Measurements from ENCODE around the gene MTNR1A. TPM values are rescaled to one million over a fixed set of nuclear protein-coding genes. Genes with fewer than 3 reads are reported as not detected.
"Not testable (repeated sequence)": the region's sequence is repeated elsewhere in the genome, so short reads cannot be mapped to it uniquely, and the experiment has no call there.

Gene MTNR1A
- total RNA-seq, 1 experiment from 2014 or later = 0.33 TPM

DNA sequence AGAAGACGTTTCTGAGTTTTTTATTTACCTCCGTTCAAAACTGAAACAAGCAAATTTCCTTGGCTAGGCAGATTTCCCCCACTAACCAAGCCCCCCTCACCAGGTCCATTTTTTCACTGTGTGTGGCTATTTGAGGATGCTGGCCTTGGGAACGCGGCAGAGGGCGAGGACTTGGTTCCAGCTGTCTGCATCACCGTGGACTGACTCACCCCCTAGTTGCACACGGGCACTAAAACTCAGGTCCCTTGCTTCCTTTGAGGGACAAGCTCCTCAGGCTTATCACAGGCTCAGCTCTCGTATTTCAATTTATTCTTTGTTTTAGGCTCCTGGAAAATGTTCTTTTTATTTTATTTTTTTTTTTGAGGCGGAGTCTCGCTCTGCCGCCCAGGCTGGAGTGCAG lies 8.4 kb upstream of the MTNR1A start:
- no peak for DNase-seq (ENCODE audit: low spot score)

- no peak for DNase-seq (ENCODE audit: low spot score)
Observed at GRCh38 chr4:186561748-186562147, 6.4 kb upstream of the MTNR1A start.

- DNase-seq (ENCODE audit: low spot score) = no peak
Observed at GRCh38 chr4:186560647-186561046, 5.3 kb upstream of the MTNR1A start.

GRCh38 chr4:186557486-186557885 lies 2.1 kb upstream of the MTNR1A start:
- DNase-seq (ENCODE audit: low spot score) = peak; percentile 38

GRCh38 chr4:186557061-186557460 lies 1.7 kb upstream of the MTNR1A start:
- no peak for DNase-seq (ENCODE audit: low spot score)

GRCh38 chr4:186554539-186554913 lies 841 bp downstream of the MTNR1A start:
- DNase-seq (ENCODE audit: low spot score) = no peak

DNA sequence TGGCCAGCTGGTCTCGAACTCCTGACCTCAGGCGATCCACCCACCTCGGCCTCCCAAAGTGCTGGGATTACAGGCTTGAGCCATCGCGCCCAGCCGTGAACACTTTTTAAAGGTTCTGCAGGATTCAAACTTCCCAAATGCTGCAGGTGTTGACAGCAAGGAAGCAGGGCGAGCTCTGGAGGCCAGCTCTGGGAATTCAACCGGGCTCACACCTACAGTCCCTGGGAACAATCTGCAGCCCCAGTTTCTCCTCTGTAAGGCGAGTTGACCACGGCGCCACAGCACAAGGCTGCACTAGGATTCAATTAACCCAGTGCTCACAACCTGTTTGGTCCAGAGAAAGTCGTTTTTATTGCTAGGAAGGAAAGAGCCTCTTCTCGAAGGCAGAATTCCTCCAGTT lies 1.6 kb downstream of the MTNR1A start:
- DNase-seq (ENCODE audit: low spot score) = no peak

DNA sequence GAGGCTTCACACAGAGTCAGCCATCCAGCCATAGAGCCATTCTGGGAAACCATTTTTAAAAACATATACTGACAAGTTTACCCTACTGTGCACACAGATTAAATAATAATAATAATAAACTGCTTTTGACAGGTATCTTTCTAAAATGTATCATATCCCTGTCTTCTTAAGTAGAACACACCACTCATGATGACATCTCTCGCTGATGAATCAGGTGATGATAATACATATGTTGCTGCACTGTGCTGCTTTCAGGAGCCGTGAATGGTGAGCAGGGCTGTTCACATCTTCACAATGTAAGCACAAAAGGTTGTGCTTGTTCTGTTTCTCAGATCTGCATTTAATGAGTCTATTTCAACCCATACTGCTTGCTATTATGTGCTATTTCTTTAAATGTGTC lies 3.5 kb downstream of the MTNR1A start:
- no peak for DNase-seq (ENCODE audit: low spot score)

GRCh38 chr4:186545436-186545835 lies 9.9 kb downstream of the MTNR1A start:
- no peak for DNase-seq (ENCODE audit: low spot score)

DNA sequence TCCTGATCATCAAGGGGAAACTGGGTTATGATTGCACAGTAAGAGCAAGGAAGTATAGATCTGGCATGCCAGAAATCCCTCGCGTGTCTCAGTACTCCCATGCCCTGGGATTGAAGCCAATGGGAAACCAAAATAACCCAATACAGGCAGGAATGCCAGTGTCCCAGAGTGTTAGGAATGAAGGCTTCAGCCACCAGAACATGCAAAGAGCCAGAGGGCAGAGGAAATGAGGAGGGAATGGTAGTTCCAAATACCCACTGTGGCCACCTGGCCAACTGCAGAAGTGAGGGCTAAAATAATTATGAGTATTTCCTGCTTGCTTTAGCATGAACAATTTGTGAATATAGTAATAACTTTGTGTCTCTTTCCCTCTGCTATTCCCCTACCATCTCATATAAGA lies 12.2 kb downstream of the MTNR1A start:
- DNase-seq (ENCODE audit: low spot score) = no peak

DNA sequence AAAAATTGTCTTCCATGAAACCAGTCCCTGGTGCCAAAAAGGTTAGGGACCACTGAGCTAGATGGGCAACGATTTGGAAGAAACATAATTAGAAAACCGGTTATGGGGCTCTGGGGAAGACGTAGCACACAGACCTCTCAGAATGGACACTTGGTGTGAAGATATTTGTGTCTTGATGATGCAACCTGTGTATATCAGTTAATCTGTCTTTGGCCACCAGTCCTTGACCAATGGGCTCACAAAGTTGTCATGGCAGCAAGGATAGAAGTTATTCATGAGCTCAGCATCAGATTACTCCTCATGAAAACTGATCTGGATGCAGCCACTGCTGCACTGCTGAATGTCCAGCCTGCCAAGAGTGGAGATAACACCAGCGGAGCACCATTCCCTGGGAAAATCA lies 13.6 kb downstream of the MTNR1A start:
- no peak for DNase-seq (ENCODE audit: low spot score)

DNA sequence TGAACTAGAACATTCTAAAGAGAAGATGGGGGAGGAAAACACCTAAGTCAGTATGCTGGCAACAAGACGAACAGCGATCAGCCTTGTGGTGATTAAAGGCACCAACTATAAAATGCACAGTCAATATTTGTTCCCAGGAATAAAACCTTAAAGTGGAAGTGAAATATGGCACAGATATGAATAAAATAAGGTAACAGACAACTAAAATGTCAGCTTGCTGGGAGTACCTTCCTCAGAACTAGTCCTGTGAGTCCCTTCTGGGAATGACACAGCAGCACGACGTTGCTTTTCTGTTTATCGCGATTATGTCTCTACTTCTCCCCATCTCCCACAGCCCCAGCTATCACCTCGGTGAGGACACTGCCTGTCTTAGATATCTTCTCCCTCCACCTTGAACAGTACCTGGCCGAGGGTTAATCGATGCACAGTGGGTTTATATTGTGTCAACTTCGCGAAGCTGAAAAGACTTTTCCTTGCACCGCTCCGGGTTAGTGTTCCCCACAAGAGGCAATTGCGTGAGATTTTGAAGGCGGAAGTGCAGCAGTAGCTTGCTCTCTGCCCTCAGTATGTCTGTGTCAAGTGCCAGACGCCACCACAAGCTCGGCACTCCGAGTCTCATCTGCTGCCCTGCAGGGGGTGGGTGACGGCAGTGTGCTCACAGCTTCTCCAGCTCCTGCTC lies 17.4 kb downstream of the MTNR1A start:
- DNase-seq (ENCODE audit: low spot score) = no peak

DNA sequence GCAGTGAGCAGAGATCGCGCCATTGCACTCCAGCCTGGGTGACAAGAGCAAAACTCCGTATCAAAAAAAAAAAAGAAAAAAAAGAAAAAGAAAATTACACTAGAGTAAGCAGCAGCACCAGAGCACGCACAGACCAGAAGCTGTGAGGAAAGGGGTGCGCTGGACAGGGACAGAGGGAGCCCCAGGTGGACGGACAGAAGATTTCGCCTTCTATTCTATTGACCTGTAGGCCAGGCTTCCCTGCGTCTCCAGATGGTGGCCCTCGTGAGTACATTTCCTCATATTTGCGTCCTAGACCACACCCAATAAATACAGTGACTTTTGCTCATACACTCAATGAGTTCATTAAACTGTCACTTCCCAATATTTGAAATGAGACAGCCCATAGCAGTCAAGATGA lies 19.1 kb downstream of the MTNR1A start:
- DNase-seq (ENCODE audit: low spot score) = no peak

DNA sequence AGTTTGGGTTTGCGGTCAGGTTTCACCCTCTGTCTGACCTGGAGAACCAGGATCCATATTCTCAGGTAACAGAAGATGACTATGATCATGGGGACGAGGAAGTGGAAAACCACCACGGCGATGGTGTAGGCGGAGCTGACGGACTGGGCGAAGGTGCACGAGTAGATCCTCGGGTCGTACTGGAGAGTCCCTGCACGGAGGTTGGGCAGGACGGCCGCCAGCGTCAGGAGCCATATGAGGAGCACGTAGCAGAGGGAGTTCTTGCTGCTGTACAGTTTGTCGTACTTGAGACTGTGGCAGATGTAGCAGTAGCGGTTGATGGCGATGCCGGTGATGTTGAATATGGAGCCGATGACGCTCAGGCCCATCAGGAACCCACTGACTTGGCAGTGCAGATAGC lies 21.3 kb downstream of the MTNR1A start:
- DNase-seq (ENCODE audit: low spot score) = no peak

DNA sequence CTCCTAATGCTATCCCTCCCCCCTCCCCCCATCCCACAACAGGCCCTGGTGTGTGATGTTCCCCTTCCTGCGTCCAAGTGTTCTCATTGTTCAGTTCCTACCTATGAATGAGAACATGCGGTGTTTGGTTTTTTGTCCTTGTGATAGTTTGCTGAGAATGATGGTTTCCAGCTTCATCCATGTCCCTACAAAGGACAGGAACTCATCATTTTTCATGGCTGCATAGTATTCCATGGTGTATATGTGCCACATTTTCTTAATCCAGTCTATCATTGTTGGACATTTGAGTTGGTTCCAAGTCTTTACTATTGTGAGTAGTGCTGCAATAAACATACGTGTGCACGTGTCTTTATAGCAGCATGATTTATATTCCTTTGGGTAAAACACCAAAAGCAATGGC lies 31.4 kb downstream of the MTNR1A start:
- not testable (repeated sequence) for DNase-seq (ENCODE audit: low spot score)

- no peak for DNase-seq (ENCODE audit: low spot score)
Observed at GRCh38 chr4:186516287-186516686, 39.1 kb downstream of the MTNR1A start.

DNA sequence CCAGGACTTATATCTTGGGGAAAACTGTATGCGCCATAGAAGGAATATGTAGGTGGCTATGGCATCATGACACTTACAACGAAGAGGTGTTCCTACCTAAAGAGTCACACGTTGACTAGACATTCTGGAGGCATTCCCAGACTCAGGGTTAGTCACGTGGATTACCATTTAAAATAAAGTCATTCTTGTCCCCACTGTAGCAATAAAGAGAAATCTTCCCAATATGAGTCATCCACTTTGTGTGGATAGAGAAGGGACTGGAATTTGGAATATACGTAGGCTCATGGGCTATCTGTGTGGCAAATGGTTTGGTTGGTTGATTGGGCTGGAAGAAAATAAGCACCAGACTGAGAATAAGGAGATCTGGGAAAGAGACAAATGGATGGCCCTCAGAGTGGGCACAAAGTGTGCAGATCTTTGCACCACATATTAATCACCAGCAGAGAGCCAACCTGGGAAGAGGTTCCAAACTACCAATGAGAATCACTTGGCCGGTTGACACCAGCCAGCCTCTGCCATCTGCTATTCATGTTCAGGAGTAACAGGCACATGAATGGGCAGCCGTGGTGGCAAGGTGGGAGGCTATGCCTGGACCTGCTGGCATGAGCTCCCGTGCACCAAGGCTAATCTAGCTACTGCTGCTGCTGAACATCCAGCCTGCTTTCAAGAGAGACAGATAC lies 41.0 kb downstream of the MTNR1A start:
- no peak for DNase-seq (ENCODE audit: low spot score)

DNA sequence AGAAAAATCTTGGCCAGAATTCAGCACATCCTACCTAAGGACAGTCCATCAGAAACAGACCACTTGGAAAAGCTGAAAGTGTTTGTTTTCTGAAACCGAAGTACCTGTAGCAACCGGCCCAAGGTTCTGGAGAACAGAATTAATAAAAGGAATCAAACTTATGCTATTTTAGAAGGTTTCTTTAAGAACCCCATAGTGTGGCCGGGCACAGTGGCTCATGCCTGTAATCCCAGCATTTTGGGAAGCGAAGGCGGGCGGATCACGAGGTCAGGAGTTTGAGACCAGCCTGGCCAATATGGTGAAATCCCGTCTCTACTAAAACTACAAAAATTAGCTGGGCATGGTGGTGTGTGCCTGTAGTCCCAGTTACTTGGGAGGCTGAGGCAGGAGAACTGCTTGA lies 50.6 kb downstream of the MTNR1A start:
- DNase-seq (ENCODE audit: low spot score) = not testable (repeated sequence)

- DNase-seq (ENCODE audit: low spot score) = no peak
Observed at GRCh38 chr4:186502231-186502630, 53.1 kb downstream of the MTNR1A start.

- no peak for DNase-seq (ENCODE audit: low spot score)
Observed at GRCh38 chr4:186501554-186501953, 53.8 kb downstream of the MTNR1A start.

DNA sequence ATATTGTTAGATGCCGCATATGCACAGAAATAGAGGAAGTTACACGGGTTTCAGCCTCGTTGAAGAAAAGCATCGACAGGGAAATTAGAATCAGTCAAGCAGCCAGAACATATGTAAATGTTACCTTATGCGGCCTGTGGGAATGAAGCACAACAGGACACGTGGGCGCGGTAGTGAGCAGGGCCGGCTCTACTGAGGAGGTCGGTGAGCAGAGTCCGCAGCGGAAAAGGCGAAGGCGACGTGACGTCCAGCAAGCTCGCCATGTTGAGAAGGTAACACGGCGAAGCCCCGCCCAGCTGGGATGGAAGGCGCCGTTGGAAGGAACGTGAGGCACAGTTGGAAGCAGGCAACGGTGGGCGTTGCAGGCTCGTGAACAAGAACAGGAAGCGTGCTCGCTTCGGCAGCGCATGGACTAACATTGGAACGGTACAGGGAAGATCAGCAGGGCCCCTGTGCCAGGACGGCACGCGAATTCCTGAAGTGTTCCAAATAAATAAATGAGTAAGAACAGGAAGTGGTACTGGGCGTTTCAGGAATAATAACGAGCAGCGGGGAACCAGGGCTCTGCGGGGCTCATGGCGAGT lies 54.6 kb downstream of the MTNR1A start:
- DNase-seq (ENCODE audit: low spot score) = peak; percentile 82

GRCh38 chr4:186499467-186499866 lies 55.9 kb downstream of the MTNR1A start:
- DNase-seq (ENCODE audit: low spot score) = no peak

- DNase-seq (ENCODE audit: low spot score) = no peak
Observed at GRCh38 chr4:186497043-186497442, 58.3 kb downstream of the MTNR1A start.
